ENCODE data around the gene ALDH1L2. TPM values are rescaled to one million over a fixed set of nuclear protein-coding genes. Genes with fewer than 3 reads are reported as not detected.

The ALDH1L2 gene
- total RNA-seq, 4 donors from 2014 or later: 2.1 to 9.1 (median 4.3) TPM

- no peaks in the 10 kb centered on the region for H3K9me3 ChIP-seq
- 47 to 52% methylated on average over 13 of the region's 13 CpGs for WGBS, 2 donors
- no peak overlapping the region for H3K27ac ChIP-seq
- peak; percentile 23 to 27 for DNase-seq
- intact Hi-C loops (cut with DNase I): no loop called here
- peak overlapping the region in 1 of 3 donors; percentile 0 for H3K4me3 ChIP-seq (replicated peaks in 1 of 3)
- H3K4me1 ChIP-seq: no peaks in the 10 kb centered on the region
- no peaks in the 10 kb centered on the region for H3K36me3 ChIP-seq
- TF ChIP-seq CTCF (IDR thresholded peaks at IDR 0.05) (no peak), POLR2A (IDR thresholded peaks at IDR 0.05) (peak in 1 of 2 donors; percentile 24)
- H3K27me3 ChIP-seq: no peaks in the 10 kb centered on the region
Observed at GRCh38 chr12:105092336-105092735, 8.1 kb upstream of the ALDH1L2 start.

- H3K27ac ChIP-seq: no peak overlapping the region
- no peaks in the 10 kb centered on the region for H3K36me3 ChIP-seq
- peak overlapping the region in 1 of 3 donors; percentile 0 for H3K4me3 ChIP-seq (replicated peaks in 1 of 3)
- DNase-seq: no peak
- H3K9me3 ChIP-seq: no peaks in the 10 kb centered on the region
- H3K27me3 ChIP-seq: no peaks in the 10 kb centered on the region
- H3K4me1 ChIP-seq: no peaks in the 10 kb centered on the region
- no peak for TF ChIP-seq CTCF (IDR thresholded peaks at IDR 0.05)
- no peak for TF ChIP-seq POLR2A (IDR thresholded peaks at IDR 0.05)
- WGBS, 2 donors: 42 to 48% methylated on average over 4 of the region's 4 CpGs
- intact Hi-C loops (cut with DNase I): no loop called here
Observed at GRCh38 chr12:105091476-105092206, 7.4 kb upstream of the ALDH1L2 start.

DNA sequence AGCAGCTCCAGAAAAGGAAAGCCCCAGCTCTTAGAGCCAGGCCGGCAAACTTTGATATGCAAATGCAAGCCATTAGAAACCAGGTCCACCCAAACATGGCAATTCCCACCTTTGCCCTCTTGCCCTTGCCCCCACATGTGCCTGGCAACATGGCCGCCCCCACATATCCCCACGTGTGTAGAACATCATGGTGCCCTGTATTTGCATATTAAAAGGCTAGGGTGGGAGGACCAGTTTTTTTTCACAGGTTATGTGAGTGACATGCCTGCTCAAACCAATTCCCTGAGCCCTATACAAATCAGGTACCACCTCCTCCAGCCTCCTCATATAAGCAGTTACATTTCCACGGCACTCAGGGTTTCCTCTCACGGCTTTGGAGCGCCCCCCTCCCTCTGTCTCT lies 6.1 kb upstream of the ALDH1L2 start:
- WGBS, 2 donors: 74% methylated on average over 6 of the region's 6 CpGs
- no peak overlapping the region for H3K4me3 ChIP-seq (replicated peaks in 1 of 3)

GRCh38 chr12:105089817-105090216 lies 5.6 kb upstream of the ALDH1L2 start:
- H3K27me3 ChIP-seq: no peaks in the 10 kb centered on the region
- intact Hi-C loops (cut with DNase I): no loop called here
- no peaks in the 10 kb centered on the region for H3K36me3 ChIP-seq
- H3K9me3 ChIP-seq: no peaks in the 10 kb centered on the region
- 92% methylated on average over 3 of the region's 3 CpGs for WGBS, 2 donors
- no peak overlapping the region for H3K4me3 ChIP-seq (replicated peaks in 1 of 3)
- H3K4me1 ChIP-seq: no peaks in the 10 kb centered on the region
- no peak overlapping the region for H3K27ac ChIP-seq
- TF ChIP-seq CTCF (IDR thresholded peaks at IDR 0.05) (no peak), POLR2A (IDR thresholded peaks at IDR 0.05) (no peak)
- DNase-seq: no peak

More for the DNA sequence above, 6.1 kb upstream of the ALDH1L2 start:
- H3K4me1 ChIP-seq: no peaks in the 10 kb centered on the region
- no peak for DNase-seq
- H3K36me3 ChIP-seq: no peaks in the 10 kb centered on the region
- H3K9me3 ChIP-seq: no peaks in the 10 kb centered on the region
- H3K27ac ChIP-seq: no peak overlapping the region
- intact Hi-C loops (cut with DNase I): no loop called here
- TF ChIP-seq CTCF (IDR thresholded peaks at IDR 0.05) (no peak), POLR2A (IDR thresholded peaks at IDR 0.05) (no peak)
- H3K27me3 ChIP-seq: no peaks in the 10 kb centered on the region

DNA sequence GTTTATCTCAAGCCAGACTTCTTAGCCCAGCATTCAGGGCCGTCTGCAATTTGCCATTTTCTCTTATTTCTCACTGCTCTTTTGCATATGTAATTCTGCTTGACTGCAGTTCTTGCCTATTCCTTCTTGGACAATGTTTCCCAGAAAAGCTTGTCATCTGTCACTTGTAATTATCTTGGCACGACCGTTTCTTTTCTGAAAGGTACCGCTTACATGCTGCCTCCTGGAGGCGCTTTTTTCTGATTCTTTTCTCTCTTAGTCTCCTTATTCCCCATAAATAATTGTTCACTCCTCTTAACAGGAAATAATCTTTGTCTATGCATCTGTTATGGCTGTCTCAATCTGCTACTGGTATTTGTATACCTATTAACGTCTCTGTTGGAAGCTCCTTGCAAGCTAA lies 1.2 kb upstream of the ALDH1L2 start:
- no peak for DNase-seq
- WGBS, 2 donors: 86 to 92% methylated on average over 6 of the region's 6 CpGs
- H3K9me3 ChIP-seq: no peaks in the 10 kb centered on the region
- H3K4me1 ChIP-seq: peaks cover 7 to 14% of the 10 kb centered on the region in 2 donors
- H3K4me3 ChIP-seq (replicated peaks in 1 of 3): no peak overlapping the region
- H3K27me3 ChIP-seq: no peaks in the 10 kb centered on the region
- no peaks in the 10 kb centered on the region for H3K36me3 ChIP-seq
- TF ChIP-seq CTCF (IDR thresholded peaks at IDR 0.05) (no peak), POLR2A (IDR thresholded peaks at IDR 0.05) (no peak)
- no peak overlapping the region for H3K27ac ChIP-seq
- intact Hi-C loops (cut with DNase I): no loop called here

Measured in thyroid gland (tissue), 4 donors.